Measurements from ENCODE around the gene S100A7A. TPM values are rescaled to one million over a fixed set of nuclear protein-coding genes. Genes with fewer than 3 reads are reported as not detected.

The S100A7A gene
- total and polyA plus RNA-seq, 2 of the 8 experiments (the other 6 are each of a cell fraction or from before 2014, with no cell fraction given) = not detected

DNA sequence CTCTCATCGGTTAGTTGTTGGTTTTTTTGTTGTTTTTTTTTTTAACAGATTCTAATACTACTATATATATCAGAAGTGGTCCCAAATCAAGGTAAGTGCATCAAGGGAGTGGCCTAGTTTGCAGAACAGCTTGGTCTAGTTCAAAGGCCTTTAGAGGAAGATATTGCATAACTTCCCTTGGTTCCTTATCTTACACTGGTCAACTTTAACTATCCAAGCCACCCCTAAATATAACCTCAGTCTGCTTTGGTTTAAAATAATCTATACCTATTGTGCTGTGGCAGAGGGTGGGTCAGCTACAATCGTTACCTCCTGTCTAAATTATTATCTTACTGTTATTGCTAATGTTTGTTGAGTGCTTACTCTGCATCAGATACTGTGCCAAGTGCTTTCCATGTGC is 47.8 kb upstream of the S100A7A start (continued):
- TF ChIP-seq, protein P1, sequence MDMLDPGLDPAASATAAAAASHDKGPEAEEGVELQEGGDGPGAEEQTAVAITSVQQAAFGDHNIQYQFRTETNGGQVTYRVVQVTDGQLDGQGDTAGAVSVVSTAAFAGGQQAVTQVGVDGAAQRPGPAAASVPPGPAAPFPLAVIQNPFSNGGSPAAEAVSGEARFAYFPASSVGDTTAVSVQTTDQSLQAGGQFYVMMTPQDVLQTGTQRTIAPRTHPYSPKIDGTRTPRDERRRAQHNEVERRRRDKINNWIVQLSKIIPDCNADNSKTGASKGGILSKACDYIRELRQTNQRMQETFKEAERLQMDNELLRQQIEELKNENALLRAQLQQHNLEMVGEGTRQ (IDR thresholded peaks at IDR 0.05; ENCODE audit: low read length) = no peak
